ENCODE data around the gene RNFT2. TPM values are rescaled to one million over a fixed set of nuclear protein-coding genes. Genes with fewer than 3 reads are reported as not detected.

Gene RNFT2
- total and polyA plus RNA-seq, 3 donors from 2014 or later: 6.8 to 11.7 (median 9.0) TPM

GRCh38 chr12:116761499-116761898 is 23.4 kb downstream of the RNFT2 start:
- DNase-seq: no peak
- no peaks in the 10 kb centered on the region for H3K36me3 ChIP-seq (ENCODE audit: low read depth, missing control alignments)
- 91 to 100% methylated on average over 4 of the region's 4 CpGs for WGBS, 2 donors
- no peaks in the 10 kb centered on the region for H3K9me3 ChIP-seq
- TF ChIP-seq POLR2A (IDR thresholded peaks at IDR 0.05): no peak
- TF ChIP-seq, protein P1, sequence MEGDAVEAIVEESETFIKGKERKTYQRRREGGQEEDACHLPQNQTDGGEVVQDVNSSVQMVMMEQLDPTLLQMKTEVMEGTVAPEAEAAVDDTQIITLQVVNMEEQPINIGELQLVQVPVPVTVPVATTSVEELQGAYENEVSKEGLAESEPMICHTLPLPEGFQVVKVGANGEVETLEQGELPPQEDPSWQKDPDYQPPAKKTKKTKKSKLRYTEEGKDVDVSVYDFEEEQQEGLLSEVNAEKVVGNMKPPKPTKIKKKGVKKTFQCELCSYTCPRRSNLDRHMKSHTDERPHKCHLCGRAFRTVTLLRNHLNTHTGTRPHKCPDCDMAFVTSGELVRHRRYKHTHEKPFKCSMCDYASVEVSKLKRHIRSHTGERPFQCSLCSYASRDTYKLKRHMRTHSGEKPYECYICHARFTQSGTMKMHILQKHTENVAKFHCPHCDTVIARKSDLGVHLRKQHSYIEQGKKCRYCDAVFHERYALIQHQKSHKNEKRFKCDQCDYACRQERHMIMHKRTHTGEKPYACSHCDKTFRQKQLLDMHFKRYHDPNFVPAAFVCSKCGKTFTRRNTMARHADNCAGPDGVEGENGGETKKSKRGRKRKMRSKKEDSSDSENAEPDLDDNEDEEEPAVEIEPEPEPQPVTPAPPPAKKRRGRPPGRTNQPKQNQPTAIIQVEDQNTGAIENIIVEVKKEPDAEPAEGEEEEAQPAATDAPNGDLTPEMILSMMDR (IDR thresholded peaks at IDR 0.05): no peak
- no peak overlapping the region for H3K4me3 ChIP-seq
- intact Hi-C loops (cut with DNase I; ENCODE audit: low total_unique reads): no loop called here
- H3K27me3 ChIP-seq: no peaks in the 10 kb centered on the region
- no peaks in the 10 kb centered on the region for H3K4me1 ChIP-seq
- H3K27ac ChIP-seq: no peak overlapping the region

DNA sequence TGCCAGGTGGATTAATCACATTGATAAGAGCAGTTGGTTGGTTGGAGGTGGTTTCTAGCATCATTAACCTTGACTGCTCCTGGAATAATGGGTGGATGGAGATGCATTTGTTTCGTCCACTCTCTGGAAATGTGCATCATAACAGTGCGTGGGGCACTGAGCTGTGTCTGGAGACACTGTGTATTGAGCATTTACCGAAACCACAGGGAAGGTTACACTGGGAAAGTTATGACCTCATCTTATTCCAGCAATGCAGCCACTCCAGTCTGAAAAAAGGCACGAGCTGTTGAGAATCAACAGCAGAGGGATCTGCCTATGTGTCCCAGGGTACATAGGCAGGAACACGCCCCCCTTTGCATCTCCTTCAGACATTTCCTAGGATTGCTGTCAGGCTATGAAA is 27.2 kb downstream of the RNFT2 start:
- H3K4me1 ChIP-seq: no peaks in the 10 kb centered on the region
- WGBS, 2 donors: 62 to 70% methylated on average over 5 of the region's 5 CpGs
- DNase-seq: no peak

GRCh38 chr12:116766285-116766684 is 28.2 kb downstream of the RNFT2 start:
- H3K27ac ChIP-seq: no peak overlapping the region
- intact Hi-C loops (cut with DNase I; ENCODE audit: low total_unique reads): no loop called here
- no peaks in the 10 kb centered on the region for H3K4me1 ChIP-seq
- 87 to 96% methylated on average over 3 of the region's 3 CpGs for WGBS, 2 donors
- TF ChIP-seq, protein P1 (IDR thresholded peaks at IDR 0.05): no peak
- TF ChIP-seq POLR2A (IDR thresholded peaks at IDR 0.05): no peak
- H3K27me3 ChIP-seq: no peaks in the 10 kb centered on the region
- H3K36me3 ChIP-seq (ENCODE audit: low read depth, missing control alignments): no peaks in the 10 kb centered on the region
- no peak overlapping the region for H3K4me3 ChIP-seq
- DNase-seq: no peak
- H3K9me3 ChIP-seq: no peaks in the 10 kb centered on the region

More for the DNA sequence above, 27.2 kb downstream of the RNFT2 start:
- Histone ChIP-seq H3K36me3 (ENCODE audit: low read depth, missing control alignments) (no peaks in the 10 kb centered on the region), H3K9me3 (no peaks in the 10 kb centered on the region), H3K4me3 (no peak overlapping the region), H3K27me3 (no peaks in the 10 kb centered on the region), H3K27ac (no peak overlapping the region)
- TF ChIP-seq POLR2A (IDR thresholded peaks at IDR 0.05): no peak
- TF ChIP-seq, protein P1 (IDR thresholded peaks at IDR 0.05): no peak
- intact Hi-C loops (cut with DNase I; ENCODE audit: low total_unique reads): no loop called here

- Histone ChIP-seq H3K27ac (no peak overlapping the region), H3K9me3 (no peaks in the 10 kb centered on the region), H3K27me3 (no peaks in the 10 kb centered on the region), H3K36me3 (ENCODE audit: low read depth, missing control alignments) (no peaks in the 10 kb centered on the region), H3K4me3 (no peak overlapping the region), H3K4me1 (no peaks in the 10 kb centered on the region)
- no peak for DNase-seq
- intact Hi-C loops (cut with DNase I; ENCODE audit: low total_unique reads): no loop called here
- 74 to 92% methylated on average over 3 of the region's 3 CpGs for WGBS, 2 donors
- no peak for TF ChIP-seq POLR2A (IDR thresholded peaks at IDR 0.05)
- TF ChIP-seq, protein P1 (IDR thresholded peaks at IDR 0.05): no peak
Observed at GRCh38 chr12:116766746-116767145, 28.6 kb downstream of the RNFT2 start.

DNA sequence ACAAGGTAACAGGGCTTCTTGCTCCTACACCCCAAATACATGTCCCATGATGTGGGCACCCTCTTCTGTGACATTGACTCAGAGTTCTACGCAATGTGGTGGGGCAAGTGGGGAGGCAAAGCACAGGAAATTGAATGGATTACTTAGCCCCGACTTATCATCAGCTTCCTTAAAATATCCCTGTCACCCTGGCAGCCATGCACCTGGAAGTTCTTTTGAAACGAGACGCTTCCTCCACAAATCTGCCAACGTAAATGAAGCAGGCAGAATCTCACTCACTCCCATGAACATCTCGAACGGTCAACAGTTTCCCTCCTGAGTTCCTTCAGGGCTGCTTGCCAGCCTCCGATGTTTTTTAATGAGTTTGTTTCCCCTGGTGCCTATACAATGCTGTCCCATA is 33.5 kb downstream of the RNFT2 start:
- TF ChIP-seq, protein P1 (IDR thresholded peaks at IDR 0.05): no peak
- TF ChIP-seq POLR2A (IDR thresholded peaks at IDR 0.05): no peak
- no peaks in the 10 kb centered on the region for H3K36me3 ChIP-seq (ENCODE audit: low read depth, missing control alignments)
- intact Hi-C loops (cut with DNase I; ENCODE audit: low total_unique reads): no loop called here
- no peaks in the 10 kb centered on the region for H3K9me3 ChIP-seq
- H3K27ac ChIP-seq: no peak overlapping the region
- WGBS, 2 donors: 70 to 71% methylated on average over 8 of the region's 8 CpGs
- H3K4me1 ChIP-seq: no peaks in the 10 kb centered on the region
- H3K4me3 ChIP-seq: no peak overlapping the region
- DNase-seq: no peak
- no peaks in the 10 kb centered on the region for H3K27me3 ChIP-seq
